T-helper 2 cell treated with Interferon-gamma antibody and Interleukin-4, amounts not matched to agents 100 ng/mL and 5 ng/mL, for 36 hours (primary cell): ENCODE measurements around the gene PRDM15. TPM values are rescaled to one million over a fixed set of nuclear protein-coding genes. Genes with fewer than 3 reads are reported as not detected.

Experiments used
- intact Hi-C: fragments of 100-400 bp; cut with micrococcal nuclease; formaldehyde crosslinking; loops from one replicate; pipeline ENCODE4 v1.15.1; 2023
- total RNA-seq: library from RNA; stranded (reverse); gene quantifications from 2 replicates; pipeline ENCODE4 v1.2.3, GENCODE V29; 2022

PRDM15 gene
- total RNA-seq, 1 donor from 2014 or later = 11.8 TPM

GRCh38 chr21:41812679-41813078, 66.5 kb downstream of the PRDM15 start:
- intact Hi-C loops = no loop called here

GRCh38 chr21:41810597-41810932, 68.6 kb downstream of the PRDM15 start:
- intact Hi-C loops = no loop called here

- intact Hi-C loops = no loop called here
These were observed 69.1 kb downstream of the PRDM15 start for GRCh38 chr21:41809891-41810596.

- intact Hi-C loops = no loop called here
These were observed 70.3 kb downstream of the PRDM15 start for GRCh38 chr21:41808846-41809245.

GRCh38 chr21:41808094-41808493, 71.0 kb downstream of the PRDM15 start:
- intact Hi-C loops = no loop called here

GRCh38 chr21:41806773-41807172, 72.4 kb downstream of the PRDM15 start:
- intact Hi-C loops = no loop called here

GRCh38 chr21:41805643-41806042, 73.5 kb downstream of the PRDM15 start:
- intact Hi-C loops = no loop called here

- intact Hi-C loops = no loop called here
These were observed 74.1 kb downstream of the PRDM15 start for GRCh38 chr21:41805038-41805437.

GRCh38 chr21:41804381-41804780, 74.8 kb downstream of the PRDM15 start:
- intact Hi-C loops = no loop called here

- intact Hi-C loops = no loop called here
These were observed 75.8 kb downstream of the PRDM15 start for GRCh38 chr21:41803316-41803715.

- intact Hi-C loops = no loop called here
These were observed 76.5 kb downstream of the PRDM15 start for GRCh38 chr21:41802684-41803083.

GRCh38 chr21:41802198-41802584, 77.0 kb downstream of the PRDM15 start:
- intact Hi-C loops = no loop called here

- intact Hi-C loops = no loop called here
These were observed 77.6 kb downstream of the PRDM15 start for GRCh38 chr21:41801321-41802197.

GRCh38 chr21:41800425-41801320, 78.5 kb downstream of the PRDM15 start:
- intact Hi-C loops = no loop called here

- intact Hi-C loops = no loop called here
These were observed 79.4 kb downstream of the PRDM15 start for GRCh38 chr21:41799763-41800162.

GRCh38 chr21:41798326-41798725, 80.8 kb downstream of the PRDM15 start:
- intact Hi-C loops = no loop called here

- intact Hi-C loops = no loop called here
These were observed 82.6 kb downstream of the PRDM15 start for GRCh38 chr21:41796476-41797080.

GRCh38 chr21:41795726-41796125, 83.4 kb downstream of the PRDM15 start:
- intact Hi-C loops = no loop called here

- intact Hi-C loops = no loop called here
These were observed 84.5 kb downstream of the PRDM15 start for GRCh38 chr21:41794600-41794999.

- intact Hi-C loops = no loop called here
These were observed 86.4 kb downstream of the PRDM15 start for GRCh38 chr21:41792711-41793110.

- intact Hi-C loops = no loop called here
These were observed 92.6 kb downstream of the PRDM15 start for GRCh38 chr21:41786509-41786987.
